HepG2 (cell line): ENCODE results near the gene ZSCAN32. TPM values are rescaled to one million over a fixed set of nuclear protein-coding genes. Genes with fewer than 3 reads are reported as not detected.

Experiments
- ATAC-seq: fragments of 200-7000 bp; cut with Tn5 transposase; 3 replicates; pipeline ENCODE4 v1.9.1; 2020; ENCODE audit warnings: mild to moderate bottlenecking, moderate library complexity
- BruUV-seq: library from RNA; stranded (reverse); fragments of 400-500 nt; replicated peaks from 2 replicates; lab custom pipeline; 2021; lab: Mats Ljungman, UMichigan
- CTCF ChIA-PET: fragments of 300-600 bp; formaldehyde crosslinking; extraction: SDS; loops from one replicate; lab custom pipeline; 2021; ENCODE audit warnings: low total read pairs, inconsistent platforms, low intra/inter-chr PET ratio; lab: Yijun Ruan, JAX
- POLR2A ChIA-PET: fragments of 350-600 bp; sonication (Branson Sonifier 250); formaldehyde crosslinking; loops from one replicate; lab custom pipeline; 2020; ENCODE audit warnings: antibody characterized with exemption, inconsistent platforms; lab: Yijun Ruan, JAX
- DNase-seq: peaks from one replicate; pipeline ENCODE4 v3.0.0-alpha.2; 2015; ENCODE audit warnings: low spot score
- FAIRE-seq: peaks from 3 replicates; lab custom pipeline; 2011; peaks lifted over from hg19 to GRCh38; lab: Jason Lieb, UNC
- H2AFZ ChIP-seq: one replicate; pipeline ENCODE4 v1.6.1; 2011; ENCODE audit warnings: low read length, inconsistent platforms
- H3K27ac ChIP-seq: fragments of 300-600 bp; 3 replicates; pipeline ENCODE4 v1.8.0; 2011; ENCODE audit warnings: mixed run types, mild to moderate bottlenecking, mixed read lengths, low read length, inconsistent platforms; ENCODE audit not compliant: insufficient read depth; ENCODE audit errors: extremely low read length
- H3K27me3 ChIP-seq, 2 experiments: fragments of 200-600 bp in 1 of 2; 2 replicates in 1 of 2; 3 replicates in 1 of 2; pipeline versions ENCODE4 v1.6.0 to v1.8.0; 2011; ENCODE audit warnings: low read length in 2 of 2, mild to moderate bottlenecking in 2 of 2, moderate library complexity in 2 of 2, inconsistent platforms in 1 of 2; ENCODE audit not compliant: insufficient read depth in 2 of 2, control insufficient read depth in 1 of 2
- H3K36me3 ChIP-seq, 2 experiments: fragments of 200-600 bp in 1 of 2; replicated peaks in 1 of 2; 2 replicates in 1 of 2; 3 replicates in 1 of 2; pipeline versions ENCODE4 v1.5.1 to v1.8.0; 2011; ENCODE audit warnings: low read length in 2 of 2, inconsistent platforms in 1 of 2; ENCODE audit not compliant: insufficient read depth in 2 of 2, control insufficient read depth in 1 of 2
- H3K4me1 ChIP-seq: 2 replicates; pipeline ENCODE4 v1.5.1; 2012; ENCODE audit warnings: low read length, inconsistent platforms; ENCODE audit not compliant: insufficient read depth
- H3K4me2 ChIP-seq: 2 replicates; pipeline ENCODE4 v1.6.0; 2011; ENCODE audit warnings: low read depth, low read length, inconsistent platforms
- H3K4me3 ChIP-seq, 3 experiments: fragments of 200-600 bp in 1 of 3; sonication (generic), shearing (Covaris generic) in 1 of 3; replicated peaks in 1 of 3; 2 replicates each; pipeline ENCODE4 v1.5.1; 2011 to 2016; ENCODE audit warnings: low read length in 3 of 3, inconsistent platforms in 2 of 3, low read depth in 2 of 3, mild to moderate bottlenecking in 2 of 3, control low read depth in 1 of 3, mixed read lengths in 1 of 3; ENCODE audit not compliant: insufficient read depth in 1 of 3
- H3K79me2 ChIP-seq: one replicate; pipeline ENCODE4 v1.6.1; 2011; ENCODE audit warnings: low read length, inconsistent platforms; ENCODE audit not compliant: insufficient read depth
- H3K9ac ChIP-seq: 2 replicates; pipeline ENCODE4 v1.6.0; 2011; ENCODE audit warnings: mild to moderate bottlenecking, low read depth, low read length, inconsistent platforms; ENCODE audit not compliant: insufficient read depth
- H3K9me3 ChIP-seq: 2 replicates; pipeline ENCODE4 v1.5.1; 2012; ENCODE audit warnings: mild to moderate bottlenecking, low read length
- H4K20me1 ChIP-seq: 2 replicates; pipeline ENCODE4 v1.6.0; 2011; ENCODE audit warnings: inconsistent platforms, mild to moderate bottlenecking, low read length, moderate library complexity; ENCODE audit not compliant: insufficient read depth
- GABPA ChIP-seq, 2 experiments: IDR thresholded peaks; 2 replicates each; pipeline ENCODE4 v1.6.1; 2011 to 2016; ENCODE audit warnings: low read depth in 2 of 2, low read length in 1 of 2, missing biosample characterization in 1 of 2, missing genetic modification characterization in 1 of 2
- MEF2D ChIP-seq: sonication (generic); formaldehyde crosslinking; IDR thresholded peaks from 2 replicates; pipeline ENCODE4 v1.5.1; 2020; ENCODE audit warnings: mild to moderate bottlenecking, missing genetic modification reagents
- RBAK ChIP-seq: sonication (generic); formaldehyde crosslinking; IDR thresholded peaks from 2 replicates; pipeline ENCODE4 v1.5.1; 2020; ENCODE audit warnings: mild to moderate bottlenecking, missing genetic modification reagents
- RFXAP ChIP-seq: sonication (generic); formaldehyde crosslinking; IDR thresholded peaks from 2 replicates; pipeline ENCODE4 v1.4.0; 2020; ENCODE audit warnings: missing genetic modification reagents, borderline replicate concordance
- TOPORS ChIP-seq: sonication (generic); formaldehyde crosslinking; IDR thresholded peaks from 2 replicates; pipeline ENCODE4 v1.8.0; 2023; ENCODE audit warnings: mild to moderate bottlenecking, missing genetic modification reagents
- ZMYM3 ChIP-seq: sonication (generic); formaldehyde crosslinking; IDR thresholded peaks from 2 replicates; pipeline ENCODE4 v1.5.1; 2020; ENCODE audit warnings: mild to moderate bottlenecking, missing genetic modification reagents
- ZNF12 ChIP-seq: sonication (generic); formaldehyde crosslinking; IDR thresholded peaks from 2 replicates; pipeline ENCODE4 v1.5.0; 2020; ENCODE audit warnings: missing genetic modification reagents
- ZNF251 ChIP-seq: sonication (generic); formaldehyde crosslinking; IDR thresholded peaks from 2 replicates; pipeline ENCODE4 v1.9.0; 2021; ENCODE audit warnings: mild to moderate bottlenecking, missing genetic modification reagents
- ZNF264 ChIP-seq: sonication (generic); formaldehyde crosslinking; IDR thresholded peaks from 2 replicates; pipeline ENCODE4 v1.4.0; 2020; ENCODE audit warnings: missing genetic modification reagents
- ZNF709 ChIP-seq: sonication (generic); formaldehyde crosslinking; IDR thresholded peaks from 2 replicates; pipeline ENCODE4 v1.5.0; 2020; ENCODE audit warnings: mild to moderate bottlenecking, missing genetic modification reagents
- in situ Hi-C: cut with HindIII; loops from 2 replicates; pipeline ENCODE4 v1.10.0; 2017; ENCODE audit warnings: low pct_unique_long_range_greater_than_20kb; ENCODE audit not compliant: extremely low pct_ligation_motif_present
- intact Hi-C: fragments of 100-400 bp; cut with micrococcal nuclease; formaldehyde crosslinking; loops from one replicate; pipeline ENCODE4 v1.10.0; 2022; ENCODE audit not compliant: unreplicated experiment
- polyA plus RNA-seq, 8 experiments: library from polyadenylated mRNA; depleted of rRNA in 3 of 8; stranded (reverse) in 7 of 8; unstranded in 1 of 8; fragments of >200 nt; fragmentation: Illumina TruSeq in 4 of 8; extraction: Trizol in 4 of 8; gene quantifications; 2 replicates each; pipeline versions ENCODE4 v1.2.1 to v1.2.3, GENCODE V29; 2011 to 2016; ENCODE audit warnings: low read depth in 4 of 8, missing spikeins in 1 of 8, mixed read lengths in 1 of 8; ENCODE audit not compliant: insufficient read depth in 1 of 8
- total RNA-seq, 5 experiments: library from RNA; depleted of rRNA; stranded (reverse); fragments of >200 nt; fragmentation: Illumina TruSeq; extraction: Trizol; gene quantifications; 2 replicates each; pipeline ENCODE4 v1.2.3, GENCODE V29; 2016; ENCODE audit warnings: low read depth in 1 of 5
- TF ChIP-seq, protein P1 (sequence below): sonication (generic); formaldehyde crosslinking; IDR thresholded peaks from 2 replicates; pipeline ENCODE4 v1.4.0; 2020; ENCODE audit warnings: missing genetic modification reagents
- TF ChIP-seq, protein P2 (sequence below): sonication (generic); formaldehyde crosslinking; IDR thresholded peaks from 2 replicates; pipeline ENCODE4 v1.5.0; 2020; ENCODE audit warnings: missing genetic modification reagents
- TF ChIP-seq, protein P3 (sequence below): sonication (generic); formaldehyde crosslinking; IDR thresholded peaks from 2 replicates; pipeline ENCODE4 v1.4.0; 2020; ENCODE audit warnings: missing genetic modification reagents, borderline replicate concordance

The ZSCAN32 gene
- total and polyA plus RNA-seq, 2 of the 13 experiments (the other 11 are each of a cell fraction or from before 2014, with no cell fraction given), result 10.7 to 12.8 TPM

DNA sequence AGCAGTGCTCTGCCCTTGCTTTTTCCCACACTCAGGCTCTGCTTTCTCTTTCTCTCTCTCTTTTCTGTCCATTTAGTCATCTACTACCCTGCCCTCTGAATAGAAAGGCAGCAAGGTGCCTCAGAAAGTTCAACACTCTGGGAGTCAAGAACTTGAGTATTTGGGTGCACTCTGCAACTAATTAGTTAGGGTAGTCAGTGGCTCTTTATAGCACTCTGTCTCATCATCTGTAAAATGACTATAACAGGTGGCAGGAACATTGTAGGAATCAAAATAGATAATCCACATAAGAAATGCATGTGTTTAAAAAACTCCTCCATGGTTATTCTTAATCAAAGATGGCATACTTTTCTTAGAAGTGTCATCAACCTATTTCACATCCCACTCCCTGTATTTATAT lies 37.9 kb downstream of the ZSCAN32 start:
- no peak for FAIRE-seq
- BruUV-seq, result no TSS peak
- POLR2A ChIA-PET, result no interaction called here
- CTCF ChIA-PET, result no interaction called here
- Histone ChIP-seq H3K27me3 (peaks cover 0 to 13% of the 10 kb centered on the region in 2 experiments; a peak in 2 of 5 replicates), H4K20me1 (no peaks in the 10 kb centered on the region), H2AFZ (no peak overlapping the region), H3K79me2 (peaks cover 6% of the 10 kb centered on the region), H3K4me2 (no peak overlapping the region), H3K4me3 (no peak overlapping the region), H3K9me3 (no peaks in the 10 kb centered on the region), H3K36me3 (no peaks in the 10 kb centered on the region), H3K4me1 (peaks cover 20% of the 10 kb centered on the region), H3K9ac (no peak overlapping the region), H3K27ac (no peak overlapping the region)
- TF ChIP-seq TOPORS (CRISPR knock-in tag) (no peak), ZNF264 (CRISPR knock-in tag) (no peak), ZMYM3 (CRISPR knock-in tag) (no peak), RBAK (CRISPR knock-in tag) (no peak), ZNF251 (no peak), GABPA (IDR thresholded peaks at IDR 0.05; ENCODE audit: low read depth, low read length) (no peak), GABPA (CRISPR knock-in tag; IDR thresholded peaks at IDR 0.05; ENCODE audit: low read depth) (no peak), MEF2D (no peak), RFXAP (CRISPR knock-in tag) (no peak), ZNF709 (CRISPR knock-in tag) (no peak), ZNF12 (CRISPR knock-in tag) (no peak)
- TF ChIP-seq, protein P1, sequence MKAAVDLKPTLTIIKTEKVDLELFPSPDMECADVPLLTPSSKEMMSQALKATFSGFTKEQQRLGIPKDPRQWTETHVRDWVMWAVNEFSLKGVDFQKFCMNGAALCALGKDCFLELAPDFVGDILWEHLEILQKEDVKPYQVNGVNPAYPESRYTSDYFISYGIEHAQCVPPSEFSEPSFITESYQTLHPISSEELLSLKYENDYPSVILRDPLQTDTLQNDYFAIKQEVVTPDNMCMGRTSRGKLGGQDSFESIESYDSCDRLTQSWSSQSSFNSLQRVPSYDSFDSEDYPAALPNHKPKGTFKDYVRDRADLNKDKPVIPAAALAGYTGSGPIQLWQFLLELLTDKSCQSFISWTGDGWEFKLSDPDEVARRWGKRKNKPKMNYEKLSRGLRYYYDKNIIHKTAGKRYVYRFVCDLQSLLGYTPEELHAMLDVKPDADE (CRISPR knock-in tag), result no peak
- TF ChIP-seq, protein P2, sequence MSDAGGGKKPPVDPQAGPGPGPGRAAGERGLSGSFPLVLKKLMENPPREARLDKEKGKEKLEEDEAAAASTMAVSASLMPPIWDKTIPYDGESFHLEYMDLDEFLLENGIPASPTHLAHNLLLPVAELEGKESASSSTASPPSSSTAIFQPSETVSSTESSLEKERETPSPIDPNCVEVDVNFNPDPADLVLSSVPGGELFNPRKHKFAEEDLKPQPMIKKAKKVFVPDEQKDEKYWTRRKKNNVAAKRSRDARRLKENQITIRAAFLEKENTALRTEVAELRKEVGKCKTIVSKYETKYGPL, result no peak
- TF ChIP-seq, protein P3, sequence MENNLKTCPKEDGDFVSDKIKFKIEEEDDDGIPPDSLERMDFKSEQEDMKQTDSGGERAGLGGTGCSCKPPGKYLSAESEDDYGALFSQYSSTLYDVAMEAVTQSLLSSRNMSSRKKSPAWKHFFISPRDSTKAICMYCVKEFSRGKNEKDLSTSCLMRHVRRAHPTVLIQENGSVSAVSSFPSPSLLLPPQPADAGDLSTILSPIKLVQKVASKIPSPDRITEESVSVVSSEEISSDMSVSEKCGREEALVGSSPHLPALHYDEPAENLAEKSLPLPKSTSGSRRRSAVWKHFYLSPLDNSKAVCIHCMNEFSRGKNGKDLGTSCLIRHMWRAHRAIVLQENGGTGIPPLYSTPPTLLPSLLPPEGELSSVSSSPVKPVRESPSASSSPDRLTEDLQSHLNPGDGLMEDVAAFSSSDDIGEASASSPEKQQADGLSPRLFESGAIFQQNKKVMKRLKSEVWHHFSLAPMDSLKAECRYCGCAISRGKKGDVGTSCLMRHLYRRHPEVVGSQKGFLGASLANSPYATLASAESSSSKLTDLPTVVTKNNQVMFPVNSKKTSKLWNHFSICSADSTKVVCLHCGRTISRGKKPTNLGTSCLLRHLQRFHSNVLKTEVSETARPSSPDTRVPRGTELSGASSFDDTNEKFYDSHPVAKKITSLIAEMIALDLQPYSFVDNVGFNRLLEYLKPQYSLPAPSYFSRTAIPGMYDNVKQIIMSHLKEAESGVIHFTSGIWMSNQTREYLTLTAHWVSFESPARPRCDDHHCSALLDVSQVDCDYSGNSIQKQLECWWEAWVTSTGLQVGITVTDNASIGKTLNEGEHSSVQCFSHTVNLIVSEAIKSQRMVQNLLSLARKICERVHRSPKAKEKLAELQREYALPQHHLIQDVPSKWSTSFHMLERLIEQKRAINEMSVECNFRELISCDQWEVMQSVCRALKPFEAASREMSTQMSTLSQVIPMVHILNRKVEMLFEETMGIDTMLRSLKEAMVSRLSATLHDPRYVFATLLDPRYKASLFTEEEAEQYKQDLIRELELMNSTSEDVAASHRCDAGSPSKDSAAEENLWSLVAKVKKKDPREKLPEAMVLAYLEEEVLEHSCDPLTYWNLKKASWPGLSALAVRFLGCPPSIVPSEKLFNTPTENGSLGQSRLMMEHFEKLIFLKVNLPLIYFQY, result no peak
- intact Hi-C loops (no loop called here), in situ Hi-C loops (no loop called here)
- DNase-seq, result no peak
- ATAC-seq, result no peak
